A549 treated with Hydrocortisone at 1 μM for 4 hours (cell line): ENCODE results near the gene ARHGEF39. TPM values are rescaled to one million over a fixed set of nuclear protein-coding genes. Genes with fewer than 3 reads are reported as not detected.

ENCODE experiments used
- total RNA-seq: library from RNA; stranded (reverse); fragments of 200-300 nt; extraction: Qiagen RNA extraction; gene quantifications from 5 replicates; pipeline ENCODE4 v1.2.3, GENCODE V29; 2022

Gene ARHGEF39
- total RNA-seq: 13.6 to 18.2 TPM (median 17.4 TPM) in 5 replicates

GRCh38 chr9:35664531-35665470 lies at the start of gene ARHGEF39:
Gene ARHGEF39 (minus strand): TSS chr9:35665195. CDS start chr9:35665169, 26 bp downstream.

GRCh38 chr9:35689542-35690293 lies 24.7 kb upstream of the ARHGEF39 start, which contains the start of gene TPM2:
Gene TPM2 (minus strand): TSS chr9:35689925. CDS start chr9:35689817, 108 bp downstream.

GRCh38 chr9:35673132-35674024 lies 8.4 kb upstream of the ARHGEF39 start, which contains the start of gene CA9:
Gene CA9 (plus strand): TSS chr9:35673928. CDS start chr9:35673960, 32 bp downstream.

GRCh38 chr9:35658137-35658967 lies 6.6 kb downstream of the ARHGEF39 start, which contains the start of gene CCDC107:
Gene CCDC107 (plus strand): TSS chr9:35658292. CDS start chr9:35658380, 88 bp downstream.

GRCh38 chr9:35657546-35658136 lies 7.4 kb downstream of the ARHGEF39 start, which contains the start of gene RMRP:
Gene RMRP (minus strand): TSS chr9:35658019.

GRCh38 chr9:35650341-35651158 lies 14.4 kb downstream of the ARHGEF39 start, which contains the start of gene SIT1:
Gene SIT1 (minus strand): TSS chr9:35650931. CDS start chr9:35650853, 78 bp downstream.

GRCh38 chr9:35618325-35618727 lies 46.7 kb downstream of the ARHGEF39 start, which contains the start of gene CD72:
Gene CD72 (minus strand): TSS chr9:35618413. CDS start chr9:35618303, 110 bp downstream.

Other genes starting within 250 kb of the ARHGEF39 start
- 29.7 to 32.8 TPM (median 31.1 TPM) in 5 replicates for gene RUSC2, start 175.1 kb downstream of the ARHGEF39 start, total RNA-seq
- gene TESK1, start 59.9 kb downstream of the ARHGEF39 start, total RNA-seq: 25.3 to 29.8 TPM (median 28.8 TPM) in 5 replicates
- gene CD72, start 46.8 kb downstream of the ARHGEF39 start, total RNA-seq: 0.11 to 0.20 TPM (median 0.15 TPM) in 4 of 5 replicates, not detected in the other
- not detected in 5 replicates for gene SIT1, start 14.3 kb downstream of the ARHGEF39 start, total RNA-seq
- gene RMRP, start 7.2 kb downstream of the ARHGEF39 start, total RNA-seq: 8.7 to 24.4 TPM (median 17.9 TPM) in 4 of 5 replicates, not detected in the other
- 23.0 to 32.2 TPM (median 31.3 TPM) in 5 replicates for gene CCDC107, start 6.9 kb downstream of the ARHGEF39 start, total RNA-seq
- gene CA9, start 8.7 kb upstream of the ARHGEF39 start, total RNA-seq: 4.3 to 7.6 TPM (median 7.1 TPM) in 5 replicates
- 626 to 688 TPM (median 676 TPM) in 5 replicates for gene TPM2, start 24.7 kb upstream of the ARHGEF39 start, total RNA-seq
- gene TLN1, start 67.0 kb upstream of the ARHGEF39 start, total RNA-seq: 111 to 160 TPM (median 122 TPM) in 5 replicates
- gene CREB3, start 67.5 kb upstream of the ARHGEF39 start, total RNA-seq: 55.6 to 64.0 TPM (median 57.5 TPM) in 5 replicates
- 31.2 to 37.5 TPM (median 35.7 TPM) in 5 replicates for gene GBA2, start 84.0 kb upstream of the ARHGEF39 start, total RNA-seq
- gene RGP1, start 84.1 kb upstream of the ARHGEF39 start, total RNA-seq: 12.6 to 19.2 TPM (median 16.0 TPM) in 5 replicates
- 0.40 to 0.58 TPM in 2 of 5 replicates, not detected in the others for gene MSMP, start 89.1 kb upstream of the ARHGEF39 start, total RNA-seq
- 3.8 to 6.9 TPM (median 5.4 TPM) in 5 replicates for gene NPR2, start 126.4 kb upstream of the ARHGEF39 start, total RNA-seq
- gene SPAG8, start 147.1 kb upstream of the ARHGEF39 start, total RNA-seq: 0.27 to 0.49 TPM (median 0.35 TPM) in 5 replicates
- 55.0 to 109 TPM (median 99.7 TPM) in 5 replicates for gene HINT2, start 149.8 kb upstream of the ARHGEF39 start, total RNA-seq
- not detected in 5 replicates for gene FAM221B, start 163.5 kb upstream of the ARHGEF39 start, total RNA-seq
- 2.6 to 4.0 TPM (median 3.3 TPM) in 5 replicates for gene TMEM8B, start 164.0 kb upstream of the ARHGEF39 start, total RNA-seq
- not detected in 5 replicates for gene OR13J1, start 205.2 kb upstream of the ARHGEF39 start, total RNA-seq
- 0.20 to 0.47 TPM (median 0.30 TPM) in 5 replicates for gene HRCT1, start 241.0 kb upstream of the ARHGEF39 start, total RNA-seq
- gene SPAAR, start 244.3 kb upstream of the ARHGEF39 start, total RNA-seq: 0.05 to 0.15 TPM (median 0.07 TPM) in 3 of 5 replicates, not detected in the others